Neuron (in vitro differentiated cells): ENCODE data around the gene DIP2B.

Experiments
- H2AFZ ChIP-seq: one replicate; pipeline ENCODE4 v1.6.1; 2013; ENCODE audit warnings: low read depth, mild to moderate bottlenecking, inconsistent platforms, low read length, moderate library complexity
- H3K27me3 ChIP-seq: one replicate; pipeline ENCODE4 v1.6.1; 2013; ENCODE audit warnings: low read length; ENCODE audit not compliant: insufficient read depth
- H3K36me3 ChIP-seq: one replicate; pipeline ENCODE4 v1.6.1; 2013; ENCODE audit warnings: low read length; ENCODE audit not compliant: insufficient read depth
- H3K4me1 ChIP-seq: one replicate; pipeline ENCODE4 v1.6.1; 2013; ENCODE audit warnings: low read length; ENCODE audit not compliant: insufficient read depth
- H3K4me3 ChIP-seq: 2 replicates; pipeline ENCODE4 v1.5.1; 2013; ENCODE audit warnings: mild to moderate bottlenecking, low read length, moderate library complexity
- H3K9me3 ChIP-seq: one replicate; pipeline ENCODE4 v1.6.1; 2013; ENCODE audit warnings: low read length

DIP2B gene

DNA sequence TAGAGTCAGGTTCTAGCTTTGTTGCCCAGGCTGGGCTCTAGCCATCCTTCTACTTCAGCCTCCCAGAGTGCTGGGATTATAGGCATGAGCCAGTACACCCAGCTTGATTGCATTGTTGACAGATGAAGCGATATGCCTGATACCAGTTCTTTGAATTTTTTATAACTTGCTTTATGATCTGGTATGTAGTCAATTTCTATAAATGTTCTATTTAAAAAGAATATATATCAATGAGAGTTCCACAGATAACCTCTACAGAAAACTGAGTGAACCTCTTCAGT lies 99.8 kb downstream of the DIP2B start:
- Histone ChIP-seq H2AFZ (no peak overlapping the region), H3K27me3 (no peaks in the 10 kb centered on the region), H3K36me3 (no peaks in the 10 kb centered on the region), H3K9me3 (peaks cover 2% of the 10 kb centered on the region), H3K4me3 (no peak overlapping the region), H3K4me1 (peaks cover 3% of the 10 kb centered on the region)

DNA sequence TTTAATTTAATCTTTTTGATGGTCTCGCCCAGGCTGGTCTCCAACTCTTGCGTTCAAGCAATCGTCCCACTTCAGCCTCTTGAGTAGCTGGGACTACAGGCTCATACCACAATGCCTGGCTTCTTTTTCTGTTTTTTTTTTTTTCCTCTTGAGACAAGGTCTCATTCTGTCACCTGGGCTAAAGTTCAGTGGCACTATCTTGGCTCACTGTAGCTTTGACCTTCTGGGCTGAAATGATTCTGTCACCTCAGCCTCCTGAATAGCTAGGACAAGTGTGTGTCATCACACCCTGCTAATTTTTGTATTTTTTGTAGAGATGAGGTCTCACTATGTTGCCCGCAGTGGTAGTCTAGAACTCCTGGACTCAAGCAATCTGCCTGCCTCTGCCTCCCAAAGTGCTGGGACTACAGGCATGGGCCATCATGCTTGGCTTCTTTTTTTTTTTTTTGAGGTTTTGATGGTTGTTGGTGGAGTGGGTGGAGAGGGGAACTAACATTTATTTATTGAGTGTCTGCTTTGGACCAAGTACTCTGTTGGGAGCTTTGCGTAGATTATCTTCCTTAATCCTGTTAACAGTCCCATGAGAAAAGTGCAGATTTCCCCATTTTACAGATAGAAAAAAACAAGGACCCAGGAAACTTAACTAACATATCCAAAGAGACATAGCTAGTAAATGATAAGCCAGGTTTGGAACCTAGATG lies 102.0 kb downstream of the DIP2B start:
- H3K27me3 ChIP-seq: no peaks in the 10 kb centered on the region
- H3K36me3 ChIP-seq: no peaks in the 10 kb centered on the region
- H3K9me3 ChIP-seq: peaks cover 2% of the 10 kb centered on the region
- H3K4me3 ChIP-seq: no peak overlapping the region
- no peak overlapping the region for H2AFZ ChIP-seq
- H3K4me1 ChIP-seq: peaks cover 3% of the 10 kb centered on the region

DNA sequence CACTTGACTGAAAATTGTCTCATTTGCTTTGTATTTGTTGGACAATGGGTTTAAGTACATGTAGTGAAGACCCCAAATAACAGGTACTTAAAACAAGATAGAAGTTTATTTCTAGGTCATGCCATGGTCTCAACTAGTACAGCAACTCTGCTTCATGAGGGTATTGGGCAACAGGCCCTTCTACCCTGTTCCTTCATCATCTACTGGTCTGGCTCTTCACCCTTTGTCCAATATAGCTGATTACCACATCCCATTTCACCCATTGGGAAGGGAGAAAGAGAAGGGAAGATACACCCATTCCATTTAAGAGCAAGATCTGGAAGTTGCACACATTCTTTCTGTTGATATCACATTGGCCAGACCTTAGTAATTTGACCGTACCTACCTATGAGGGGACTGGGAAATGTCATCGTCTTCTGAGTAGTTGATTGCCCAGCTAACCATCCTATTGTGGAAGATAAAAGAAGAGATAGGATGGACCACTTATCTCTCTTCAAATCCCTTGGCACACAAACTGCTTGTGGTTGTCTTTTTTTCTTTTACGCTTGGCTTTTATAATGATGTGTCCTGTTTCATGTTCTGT lies 104.6 kb downstream of the DIP2B start:
- Histone ChIP-seq H3K36me3 (no peaks in the 10 kb centered on the region), H3K27me3 (no peaks in the 10 kb centered on the region), H3K4me3 (no peak overlapping the region), H3K4me1 (peaks cover 4% of the 10 kb centered on the region), H2AFZ (no peak overlapping the region), H3K9me3 (peaks cover 2% of the 10 kb centered on the region)

DNA sequence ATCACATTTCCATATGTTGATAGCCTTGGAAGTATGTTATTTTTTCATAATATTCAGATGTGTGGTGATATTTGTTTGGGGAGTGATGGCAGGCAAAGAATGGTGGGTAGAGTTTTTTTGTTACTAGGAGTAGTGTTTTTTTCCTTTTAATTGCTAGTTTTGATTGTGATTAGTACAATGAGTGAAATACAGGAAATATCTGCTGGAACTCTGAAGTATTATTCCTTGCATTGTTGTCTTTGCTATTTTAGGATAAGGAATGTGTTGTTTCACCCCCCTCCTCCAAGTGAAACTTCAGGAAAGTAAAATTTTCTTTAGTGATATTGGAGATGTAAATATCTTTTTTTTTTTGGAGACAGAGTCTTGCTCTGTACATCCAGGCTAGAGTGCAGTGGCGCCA lies 105.4 kb downstream of the DIP2B start:
- H3K4me3 ChIP-seq: no peak overlapping the region
- peaks cover 1% of the 10 kb centered on the region for H3K9me3 ChIP-seq
- no peaks in the 10 kb centered on the region for H3K36me3 ChIP-seq

DNA sequence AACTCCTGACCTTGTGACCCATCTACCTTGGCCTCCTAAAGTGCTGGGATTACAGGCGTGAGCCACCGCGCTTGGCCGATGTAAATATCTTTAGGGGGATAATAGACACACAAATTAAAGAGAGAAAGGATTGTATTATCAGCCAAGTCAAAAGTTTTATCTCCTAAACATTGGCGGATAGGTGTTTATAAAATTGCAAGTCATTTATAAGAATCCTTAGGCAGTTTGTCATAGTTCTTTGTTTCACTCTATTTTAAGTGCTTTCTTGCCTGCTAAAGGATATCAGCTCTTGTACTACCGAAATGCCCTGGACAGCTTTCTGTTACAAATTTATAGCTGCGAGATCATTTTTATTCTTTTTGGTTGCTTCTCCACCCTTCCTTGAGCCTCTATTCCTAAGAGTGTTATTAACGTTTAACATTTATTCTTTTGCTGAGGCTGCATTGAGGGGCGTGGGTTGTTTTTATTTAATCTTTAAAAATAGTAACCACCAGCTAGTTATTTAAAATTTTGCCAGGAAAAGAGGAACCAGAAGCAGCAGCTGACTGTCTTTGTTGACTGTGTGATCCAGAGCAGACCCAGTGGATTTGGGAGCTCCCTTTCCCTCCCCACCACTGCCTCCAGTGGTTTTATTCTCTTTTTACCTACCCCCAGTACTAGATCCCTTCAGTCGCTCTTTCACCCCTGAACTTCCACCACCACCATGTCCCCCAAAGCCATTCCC lies 106.4 kb downstream of the DIP2B start:
- no peaks in the 10 kb centered on the region for H3K9me3 ChIP-seq
- no peak overlapping the region for H3K4me3 ChIP-seq
- H3K4me1 ChIP-seq: peaks cover 8% of the 10 kb centered on the region
- no peaks in the 10 kb centered on the region for H3K36me3 ChIP-seq
- H3K27me3 ChIP-seq: no peaks in the 10 kb centered on the region
- H2AFZ ChIP-seq: no peak overlapping the region

More for the DNA sequence above, 105.4 kb downstream of the DIP2B start:
- H3K4me1 ChIP-seq: peaks cover 4% of the 10 kb centered on the region
- no peaks in the 10 kb centered on the region for H3K27me3 ChIP-seq
- H2AFZ ChIP-seq: no peak overlapping the region

DNA sequence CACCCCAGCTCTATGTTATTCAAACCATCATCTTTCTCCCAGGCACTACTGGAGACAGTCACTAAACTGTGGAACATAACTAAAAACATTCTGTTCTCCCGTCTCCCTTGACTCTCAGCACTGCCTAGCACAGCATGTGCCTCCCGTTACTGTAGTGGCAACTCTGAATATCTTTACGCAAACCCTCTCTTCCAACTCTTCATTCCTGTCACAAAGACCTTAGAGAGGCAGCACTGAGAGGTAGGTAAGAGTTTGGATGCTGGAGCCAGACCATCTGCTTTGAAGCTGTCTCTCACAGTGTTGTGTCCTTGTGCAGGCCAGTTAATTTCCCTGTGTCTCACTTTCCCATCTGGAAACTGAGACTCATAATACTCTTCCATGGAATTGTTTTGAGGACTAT lies 108.1 kb downstream of the DIP2B start:
- no peaks in the 10 kb centered on the region for H3K9me3 ChIP-seq
- H3K4me1 ChIP-seq: peaks cover 8% of the 10 kb centered on the region
- H3K4me3 ChIP-seq: no peak overlapping the region
- no peak overlapping the region for H2AFZ ChIP-seq
- no peaks in the 10 kb centered on the region for H3K27me3 ChIP-seq
- no peaks in the 10 kb centered on the region for H3K36me3 ChIP-seq

DNA sequence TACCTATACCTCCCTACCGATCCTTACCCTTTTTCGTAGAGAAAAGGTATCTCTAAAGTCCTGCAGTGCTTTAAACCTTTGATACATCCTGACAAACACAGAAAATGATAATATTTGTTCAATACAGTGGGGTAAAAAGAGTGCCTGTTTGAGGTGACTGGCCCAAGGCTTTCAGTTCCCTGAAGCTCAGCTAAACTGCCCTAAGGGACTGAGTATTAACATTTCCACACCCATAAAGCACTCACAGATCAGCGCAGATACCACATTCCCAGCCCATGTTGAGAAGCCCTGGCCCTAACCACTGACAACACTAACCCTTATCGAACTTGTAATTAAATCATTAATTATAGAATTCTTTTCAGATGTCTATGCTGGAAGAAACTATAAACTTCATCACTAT lies 108.7 kb downstream of the DIP2B start:
- peaks cover 8% of the 10 kb centered on the region for H3K4me1 ChIP-seq
- H3K4me3 ChIP-seq: no peak overlapping the region
- H2AFZ ChIP-seq: no peak overlapping the region
- no peaks in the 10 kb centered on the region for H3K36me3 ChIP-seq
- H3K27me3 ChIP-seq: no peaks in the 10 kb centered on the region
- H3K9me3 ChIP-seq: no peaks in the 10 kb centered on the region

DNA sequence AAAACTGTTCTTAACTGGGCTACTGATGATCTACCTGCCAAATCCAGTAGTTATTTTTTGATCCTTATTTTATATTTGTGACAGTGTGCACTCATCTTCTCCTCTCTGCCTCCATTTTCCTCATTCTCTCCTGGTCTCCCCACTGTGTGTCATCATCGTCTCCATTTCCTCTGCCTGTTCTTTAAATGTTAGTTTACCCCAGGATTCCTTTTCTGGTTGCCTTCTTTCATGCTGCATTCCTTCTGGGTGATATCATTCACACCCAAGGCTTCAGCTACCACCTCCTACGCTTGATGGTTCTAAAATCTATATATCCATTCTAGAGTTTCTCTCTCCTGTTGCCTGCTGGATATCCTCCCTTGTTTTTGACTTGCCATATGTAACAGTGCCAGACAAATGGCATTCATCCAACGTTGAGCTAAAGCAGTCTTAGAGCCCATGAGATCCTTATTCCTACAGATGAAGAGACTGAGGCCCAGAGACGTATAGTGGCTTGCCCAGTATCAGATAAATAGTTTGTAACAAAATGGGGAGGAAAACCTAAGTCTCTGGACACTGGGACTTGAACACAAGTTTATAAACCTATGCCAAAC lies 109.5 kb downstream of the DIP2B start:
- no peak overlapping the region for H2AFZ ChIP-seq
- H3K4me3 ChIP-seq: no peak overlapping the region
- H3K27me3 ChIP-seq: no peaks in the 10 kb centered on the region
- no peaks in the 10 kb centered on the region for H3K36me3 ChIP-seq
- no peaks in the 10 kb centered on the region for H3K9me3 ChIP-seq
- H3K4me1 ChIP-seq: peaks cover 8% of the 10 kb centered on the region

DNA sequence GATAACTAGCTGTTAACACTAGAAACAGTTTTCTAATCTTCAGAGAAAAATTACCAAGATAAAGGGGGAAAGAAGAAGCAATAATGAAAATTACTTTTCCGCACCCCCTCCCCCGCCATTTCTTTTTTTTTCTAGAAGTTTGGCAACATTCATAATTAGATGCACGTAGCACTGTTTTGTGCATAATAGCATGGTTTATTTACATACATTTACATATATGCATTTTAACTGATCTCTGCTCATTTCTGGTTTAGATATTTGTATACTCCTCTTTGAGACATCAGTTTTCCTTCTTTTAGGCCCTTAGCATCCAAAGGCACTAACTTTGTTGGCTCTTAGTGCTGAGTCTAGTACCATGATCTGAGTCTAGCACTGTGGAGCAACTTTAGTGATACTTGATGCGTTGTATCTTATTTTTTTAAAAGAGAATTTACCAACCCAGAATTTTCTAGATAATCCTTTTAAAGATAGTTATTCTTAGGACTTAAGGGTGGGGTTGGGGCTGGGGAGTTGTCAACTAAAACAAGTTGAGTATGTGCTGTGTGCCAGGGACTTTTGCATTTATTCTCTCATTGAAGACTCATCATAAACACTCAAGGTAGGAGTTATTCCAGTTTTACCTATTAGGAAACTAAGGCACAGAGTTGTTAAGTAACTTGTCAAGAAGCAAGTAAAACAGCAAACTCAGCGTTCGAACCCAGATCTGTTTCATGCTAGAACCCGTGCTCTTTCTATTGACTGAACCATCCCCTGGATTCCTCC lies 110.5 kb downstream of the DIP2B start:
- peaks cover 11% of the 10 kb centered on the region for H3K4me1 ChIP-seq
- H3K4me3 ChIP-seq: no peak overlapping the region

DNA sequence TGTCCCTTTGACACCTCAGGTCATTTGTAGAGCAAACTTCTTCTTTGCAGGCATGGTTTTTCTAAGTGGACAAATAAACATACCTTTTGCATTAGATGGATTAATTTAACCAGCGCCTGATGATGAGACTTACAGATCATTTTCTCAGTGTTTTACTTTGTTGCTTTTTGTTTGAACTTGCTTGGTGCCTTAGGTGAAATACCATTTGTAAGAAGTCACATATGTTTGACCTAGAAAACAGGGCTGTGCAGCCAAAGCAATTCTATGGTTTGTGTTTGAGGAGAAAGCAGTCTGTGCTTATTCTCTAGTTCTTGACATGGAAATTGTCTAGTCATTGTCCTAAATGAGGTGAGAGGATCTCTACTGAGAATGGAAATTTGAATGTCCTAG lies 111.1 kb downstream of the DIP2B start:
- Histone ChIP-seq H3K9me3 (no peaks in the 10 kb centered on the region), H3K4me3 (no peak overlapping the region), H2AFZ (no peak overlapping the region), H3K4me1 (peaks cover 17% of the 10 kb centered on the region), H3K36me3 (no peaks in the 10 kb centered on the region), H3K27me3 (no peaks in the 10 kb centered on the region)

More for the DNA sequence above, 110.5 kb downstream of the DIP2B start:
- no peak overlapping the region for H2AFZ ChIP-seq
- no peaks in the 10 kb centered on the region for H3K36me3 ChIP-seq
- H3K9me3 ChIP-seq: no peaks in the 10 kb centered on the region
- no peaks in the 10 kb centered on the region for H3K27me3 ChIP-seq

DNA sequence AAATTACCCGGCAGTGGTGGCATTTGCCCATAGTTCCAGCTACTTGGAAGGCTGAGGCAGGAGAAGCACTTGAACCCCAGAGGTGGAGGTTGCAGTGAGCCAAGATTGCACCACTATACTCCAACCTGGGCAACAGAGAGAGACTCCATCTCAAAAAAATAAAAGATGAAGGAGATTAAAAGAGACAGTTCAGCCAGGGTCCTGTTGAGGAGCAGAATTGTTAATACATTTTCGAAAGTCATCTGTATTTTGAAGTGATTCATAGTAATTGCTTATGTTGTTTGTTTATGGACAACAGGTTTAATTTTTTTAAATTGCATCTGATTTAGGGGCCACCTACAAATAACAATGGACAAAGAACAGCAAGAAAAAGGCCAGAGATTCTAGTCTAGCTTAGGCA lies 112.9 kb downstream of the DIP2B start:
- Histone ChIP-seq H2AFZ (no peak overlapping the region), H3K4me3 (no peak overlapping the region), H3K27me3 (no peaks in the 10 kb centered on the region), H3K9me3 (no peaks in the 10 kb centered on the region), H3K4me1 (peaks cover 32% of the 10 kb centered on the region), H3K36me3 (no peaks in the 10 kb centered on the region)

DNA sequence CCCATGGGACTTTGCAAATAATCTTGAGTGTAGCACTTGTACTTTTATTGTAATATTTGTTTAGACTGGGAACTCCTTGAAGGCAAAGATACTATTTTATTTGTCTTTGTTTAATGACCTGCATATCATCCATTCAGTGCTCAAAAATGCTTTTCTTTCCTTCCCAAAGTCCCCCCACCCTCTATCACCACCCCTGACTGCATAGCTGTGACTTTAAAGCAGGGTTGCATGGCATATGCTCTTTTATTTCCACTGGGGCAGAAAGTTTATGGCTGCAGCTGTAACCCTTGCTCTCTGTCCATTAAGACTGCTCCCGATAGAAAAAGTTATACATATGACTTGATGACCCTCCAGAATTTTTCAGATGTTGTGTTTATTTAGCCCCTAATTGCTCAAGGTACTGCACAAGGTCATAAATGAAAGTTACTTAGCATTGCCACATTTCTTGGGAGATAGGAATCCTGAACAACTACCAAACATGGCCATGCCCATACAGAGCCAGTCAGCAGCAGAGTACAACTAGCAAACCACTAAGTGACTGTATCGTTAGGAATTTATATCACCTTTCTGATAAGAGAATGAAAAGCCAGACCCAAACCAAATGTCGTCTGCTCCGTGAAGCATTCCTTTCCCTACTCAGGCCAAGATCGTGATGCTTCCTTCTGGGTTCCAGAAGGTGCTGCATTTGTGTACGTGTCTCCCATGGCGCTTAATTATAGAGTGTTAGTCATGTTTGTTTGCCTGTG lies 114.3 kb downstream of the DIP2B start:
- Histone ChIP-seq H3K9me3 (no peaks in the 10 kb centered on the region), H3K4me3 (no peak overlapping the region), H3K27me3 (no peaks in the 10 kb centered on the region), H3K36me3 (no peaks in the 10 kb centered on the region), H2AFZ (no peak overlapping the region), H3K4me1 (peaks cover 31% of the 10 kb centered on the region)
